ENCODE results near the gene ACLY.
"Not testable (repeated sequence)": the region's sequence is repeated elsewhere in the genome, so short reads cannot be mapped to it uniquely, and the experiment has no call there.

The ACLY gene

GRCh38 chr17:41939693-41940090 lies 20.9 kb upstream of the ACLY start:
- no peak for DNase-seq (ENCODE audit: low read depth, low spot score)

- no peak for DNase-seq (ENCODE audit: low read depth, low spot score)
Measured at GRCh38 chr17:41939044-41939692, 20.4 kb upstream of the ACLY start.

GRCh38 chr17:41937970-41938954 lies 19.5 kb upstream of the ACLY start:
- DNase-seq (ENCODE audit: low read depth, low spot score), result no peak

- DNase-seq (ENCODE audit: low read depth, low spot score), result no peak
Measured at GRCh38 chr17:41935641-41936040, 16.9 kb upstream of the ACLY start.

GRCh38 chr17:41932816-41933389 lies 14.2 kb upstream of the ACLY start:
- DNase-seq (ENCODE audit: low read depth, low spot score), result no peak

- not testable (repeated sequence) for DNase-seq (ENCODE audit: low read depth, low spot score)
Measured at GRCh38 chr17:41931715-41932114, 13.0 kb upstream of the ACLY start.

- not testable (repeated sequence) for DNase-seq (ENCODE audit: low read depth, low spot score)
Measured at GRCh38 chr17:41930833-41931156, 12.0 kb upstream of the ACLY start.

GRCh38 chr17:41930009-41930832 lies 11.5 kb upstream of the ACLY start, which contains the start of gene ODAD4:
ODAD4 (plus strand) TSS chr17:41930617; CDS start chr17:41930724, 107 bp downstream.
- DNase-seq (ENCODE audit: low read depth, low spot score), result peak; percentile 88

- DNase-seq (ENCODE audit: low read depth, low spot score), result no peak
Measured at GRCh38 chr17:41928693-41929251, 10.0 kb upstream of the ACLY start.

- no peak for DNase-seq (ENCODE audit: low read depth, low spot score)
Measured at GRCh38 chr17:41925991-41926590, 7.3 kb upstream of the ACLY start.

GRCh38 chr17:41920580-41920955 lies 1.8 kb upstream of the ACLY start:
- DNase-seq (ENCODE audit: low read depth, low spot score), result no peak

- DNase-seq (ENCODE audit: low read depth, low spot score), result no peak
Measured at GRCh38 chr17:41919840-41920579, 1.3 kb upstream of the ACLY start.

GRCh38 chr17:41919165-41919817 lies 540 bp upstream of the ACLY start:
- DNase-seq (ENCODE audit: low read depth, low spot score), result no peak

- DNase-seq (ENCODE audit: low read depth, low spot score), result no peak
Measured at GRCh38 chr17:41917679-41918313, 955 bp downstream of the ACLY start.

GRCh38 chr17:41917192-41917591 lies 1.6 kb downstream of the ACLY start:
- DNase-seq (ENCODE audit: low read depth, low spot score), result no peak

GRCh38 chr17:41915566-41915965 lies 3.2 kb downstream of the ACLY start:
- no peak for DNase-seq (ENCODE audit: low read depth, low spot score)

GRCh38 chr17:41915020-41915419 lies 3.7 kb downstream of the ACLY start:
- no peak for DNase-seq (ENCODE audit: low read depth, low spot score)

- no peak for DNase-seq (ENCODE audit: low read depth, low spot score)
Measured at GRCh38 chr17:41914358-41914766, 4.4 kb downstream of the ACLY start.

- no peak for DNase-seq (ENCODE audit: low read depth, low spot score)
Measured at GRCh38 chr17:41913798-41914197, 5.0 kb downstream of the ACLY start.

All from iPS DF 19.7 (cell line).